Renal cortex interstitium (tissue), 15 donors: ENCODE measurements around the gene CTBP1. TPM values are rescaled to one million over a fixed set of nuclear protein-coding genes. Genes with fewer than 3 reads are reported as not detected.
"Not testable (repeated sequence)": the region's sequence is repeated elsewhere in the genome, so short reads cannot be mapped to it uniquely, and the experiment has no call there.

ENCODE experiments used
- DNase-seq, 11 donors: peaks; one replicate each; pipeline ENCODE4 v3.0.0-alpha.2; 2013; ENCODE audit warnings: low read depth in 9 of 11, low spot score in 4 of 11; ENCODE audit errors: extremely low read depth in 1 of 11
- long read RNA-seq, 16 experiments: transcript quantifications; one replicate each; lab custom pipeline, GENCODE V29; 2026
- polyA plus RNA-seq, 3 donors: library from polyadenylated mRNA; unstranded; fragments of 120-200 nt; gene quantifications; one replicate each; pipeline ENCODE4 v1.2.1, GENCODE V29; 2013; ENCODE audit not compliant: insufficient read length in 3 of 3

Gene CTBP1
- polyA plus RNA-seq: 100 to 1,000 TPM; 113 to 174 (median 150) TPM
- long read RNA-seq, donor 1, transcript CTBP1-203 (10 exons, 2,467 nt): major isoform, 8 of 29 reads
- long read RNA-seq, donor 1, transcript CTBP1-201 (9 exons, 2,297 nt): minor isoform, 6 of 29 reads
- long read RNA-seq, donor 1, partial matches to known transcripts: 0 of 29 reads
- long read RNA-seq, donor 1, other reads (novel, unspliced or antisense): 14 of 29 reads
- long read RNA-seq, donor 2, transcript CTBP1-203 (10 exons, 2,467 nt): major isoform, 12 of 30 reads
- long read RNA-seq, donor 2, transcript CTBP1-201 (9 exons, 2,297 nt): minor isoform, 7 of 30 reads
- long read RNA-seq, donor 2, partial matches to known transcripts: 10 of 30 reads
- long read RNA-seq, donor 2, other reads (novel, unspliced or antisense): 0 of 30 reads
- long read RNA-seq, donor 3, transcript CTBP1-201 (9 exons, 2,297 nt): minor isoform, 8 of 38 reads
- long read RNA-seq, donor 3, transcript CTBP1-203 (10 exons, 2,467 nt): major isoform, 18 of 38 reads
- long read RNA-seq, donor 3, partial matches to known transcripts: 0 of 38 reads
- long read RNA-seq, donor 3, other reads (novel, unspliced or antisense): 10 of 38 reads
- long read RNA-seq, donor 4, transcript CTBP1-201 (9 exons, 2,297 nt): minor isoform, 7 of 29 reads
- long read RNA-seq, donor 4, transcript CTBP1-203 (10 exons, 2,467 nt): major isoform, 11 of 29 reads
- long read RNA-seq, donor 4, partial matches to known transcripts: 0 of 29 reads
- long read RNA-seq, donor 4, other reads (novel, unspliced or antisense): 6 of 29 reads
- long read RNA-seq, donor 5: 0 reads
- long read RNA-seq, donor 6, transcript CTBP1-201 (9 exons, 2,297 nt): minor isoform, 7 of 33 reads
- long read RNA-seq, donor 6, transcript CTBP1-203 (10 exons, 2,467 nt): major isoform, 13 of 33 reads
- long read RNA-seq, donor 6, partial matches to known transcripts: 0 of 33 reads
- long read RNA-seq, donor 6, other reads (novel, unspliced or antisense): 9 of 33 reads
- long read RNA-seq, donor 7, transcript CTBP1-201 (9 exons, 2,297 nt): minor isoform, 5 of 58 reads
- long read RNA-seq, donor 7, transcript CTBP1-203 (10 exons, 2,467 nt): major isoform, 8 of 58 reads
- long read RNA-seq, donor 7, partial matches to known transcripts: 0 of 58 reads
- long read RNA-seq, donor 7, other reads (novel, unspliced or antisense): 43 of 58 reads
- long read RNA-seq, donor 8: 0 reads
- long read RNA-seq, donor 9, transcript CTBP1-201 (9 exons, 2,297 nt): major isoform, 11 of 32 reads
- long read RNA-seq, donor 9, transcript CTBP1-203 (10 exons, 2,467 nt): major isoform, 11 of 32 reads
- long read RNA-seq, donor 9, partial matches to known transcripts: 0 of 32 reads
- long read RNA-seq, donor 9, other reads (novel, unspliced or antisense): 8 of 32 reads
- long read RNA-seq, donor 10, transcript CTBP1-203 (10 exons, 2,467 nt): major isoform, 16 of 27 reads
- long read RNA-seq, donor 10, partial matches to known transcripts: 0 of 27 reads
- long read RNA-seq, donor 10, other reads (novel, unspliced or antisense): 6 of 27 reads
- long read RNA-seq, donor 11, transcript CTBP1-203 (10 exons, 2,467 nt): major isoform, 16 of 21 reads
- long read RNA-seq, donor 11, partial matches to known transcripts: 0 of 21 reads
- long read RNA-seq, donor 11, other reads (novel, unspliced or antisense): 0 of 21 reads
- long read RNA-seq, donor 12, transcript CTBP1-203 (10 exons, 2,467 nt): major isoform, 11 of 30 reads
- long read RNA-seq, donor 12, partial matches to known transcripts: 17 of 30 reads
- long read RNA-seq, donor 12, other reads (novel, unspliced or antisense): 0 of 30 reads
- long read RNA-seq, donor 13: 0 reads
- long read RNA-seq, donor 14, transcript CTBP1-201 (9 exons, 2,297 nt): minor isoform, 6 of 63 reads
- long read RNA-seq, donor 14, transcript CTBP1-203 (10 exons, 2,467 nt): major isoform, 16 of 63 reads
- long read RNA-seq, donor 14, partial matches to known transcripts: 7 of 63 reads
- long read RNA-seq, donor 14, other reads (novel, unspliced or antisense): 32 of 63 reads
- long read RNA-seq, donor 15, transcript CTBP1-203 (10 exons, 2,467 nt): major isoform, 5 of 12 reads
- long read RNA-seq, donor 15, partial matches to known transcripts: 0 of 12 reads
- long read RNA-seq, donor 15, other reads (novel, unspliced or antisense): 5 of 12 reads
- long read RNA-seq, donor 16, transcript CTBP1-201 (9 exons, 2,297 nt): minor isoform, 14 of 85 reads
- long read RNA-seq, donor 16, transcript CTBP1-203 (10 exons, 2,467 nt): major isoform, 35 of 85 reads
- long read RNA-seq, donor 16, partial matches to known transcripts: 0 of 85 reads
- long read RNA-seq, donor 16, other reads (novel, unspliced or antisense): 30 of 85 reads

DNA sequence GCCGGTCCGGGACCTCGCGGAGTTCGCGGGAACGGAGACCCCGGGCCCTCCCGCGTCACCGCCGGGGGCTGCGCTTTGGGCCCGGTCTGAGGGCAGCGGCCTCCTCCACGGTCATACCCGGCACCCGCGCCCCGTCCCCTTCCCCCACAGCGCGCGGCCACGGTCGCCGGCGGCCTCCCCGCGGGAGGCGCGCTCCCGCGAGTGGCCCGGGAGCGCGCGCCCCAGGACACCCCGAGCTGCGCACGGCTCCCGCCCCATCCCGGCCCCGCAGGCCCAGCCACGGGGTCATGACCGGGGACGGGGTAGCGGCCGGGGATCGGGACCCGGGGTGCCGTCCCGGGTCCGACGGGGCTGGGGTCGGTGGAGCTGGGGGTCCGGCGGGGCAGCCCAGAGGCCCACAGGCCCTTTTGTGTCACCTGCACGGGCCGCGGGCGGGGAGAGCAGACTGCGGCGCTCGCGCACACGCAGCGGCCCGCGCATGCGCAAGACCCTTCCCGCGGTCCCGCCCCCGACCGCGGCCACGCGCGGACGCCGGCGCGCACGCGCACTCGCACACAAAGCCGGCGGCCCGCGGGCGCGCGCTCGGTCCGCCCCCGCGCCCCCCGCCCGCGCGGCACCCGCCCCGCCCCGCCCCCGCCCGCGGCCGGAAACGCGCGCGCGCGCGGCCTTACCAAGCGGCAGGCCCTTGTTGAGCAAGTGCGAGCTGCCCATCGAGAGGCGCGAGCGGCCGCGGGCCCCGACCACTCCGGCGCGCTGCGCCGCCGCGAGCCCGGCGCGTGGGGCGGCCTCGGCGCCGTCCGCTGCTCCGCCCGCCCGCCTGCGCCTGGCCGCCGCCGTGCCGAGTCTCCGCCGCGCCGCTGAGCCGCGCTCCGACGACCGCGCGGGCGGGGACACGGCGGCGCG, at the start of gene CTBP1:
CTBP1 (minus strand) TSS at position 886 of the 903 bp plus-strand sequence. CDS start 7,799 bp downstream, outside the sequence.
- peak in 8 of 11 donors; percentile 71 to 85 (median 80) for DNase-seq

DNA sequence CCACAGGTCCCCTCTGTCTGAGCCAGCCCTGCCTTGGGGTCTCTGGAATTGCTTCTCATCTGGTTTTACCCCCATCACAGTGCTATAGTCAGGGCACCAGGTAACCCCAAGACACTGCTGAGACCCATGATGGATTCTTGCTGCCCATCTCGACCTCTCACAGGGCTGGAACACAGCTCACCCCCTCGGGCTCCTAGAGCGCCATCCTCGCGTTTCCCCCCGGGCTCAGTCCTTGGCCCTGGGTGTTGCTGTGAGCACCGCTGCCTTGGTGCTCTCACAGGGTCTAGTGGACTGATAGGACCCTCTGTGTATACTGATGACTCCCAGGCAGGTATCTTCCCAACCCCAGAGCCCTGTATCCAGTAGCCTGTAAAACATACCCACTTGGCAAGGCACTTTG, 49.5 kb upstream of the CTBP1 start:
- DNase-seq: no peak

DNA sequence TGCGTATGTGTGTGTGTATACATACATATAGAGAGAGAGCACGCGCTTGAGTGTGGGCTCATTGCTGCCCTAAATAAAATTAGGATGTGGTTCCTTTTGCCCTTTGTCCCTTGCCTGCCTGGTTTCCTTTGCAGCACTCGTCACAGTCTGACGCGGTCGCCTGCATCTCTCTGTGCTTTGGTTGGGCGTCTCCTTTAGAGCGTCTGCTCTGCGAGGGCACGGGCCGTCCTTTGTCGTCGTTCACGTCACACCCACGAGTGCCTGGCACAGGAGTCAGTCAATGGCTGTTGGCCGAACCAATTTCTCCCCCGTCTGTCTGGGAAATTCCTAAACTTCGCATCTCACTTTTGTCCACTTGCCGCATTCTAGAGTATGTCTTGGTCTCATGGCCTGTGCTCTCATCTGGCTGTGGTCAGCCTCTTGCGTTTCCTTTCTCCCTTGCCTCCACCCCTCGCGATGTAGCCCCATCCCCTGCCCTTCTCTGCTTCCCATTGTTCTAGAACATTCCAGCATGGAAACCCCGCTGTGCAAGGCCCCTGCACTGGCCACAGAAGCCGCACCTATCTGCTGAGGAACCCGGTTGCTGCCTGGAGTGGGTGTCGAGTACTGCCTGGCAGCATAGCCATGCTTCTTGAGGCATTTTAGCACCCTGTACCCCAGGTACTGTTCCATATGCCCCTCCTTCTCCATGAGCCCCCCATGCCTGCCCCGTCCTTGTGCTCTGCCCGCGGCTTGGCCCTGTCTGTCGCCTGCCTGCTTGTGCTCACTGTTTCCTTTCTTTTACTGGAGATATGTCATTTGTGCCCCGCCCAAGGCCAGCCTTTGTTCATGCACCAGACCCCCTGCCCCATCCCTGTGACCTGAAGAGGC, 48.8 kb upstream of the CTBP1 start:
- DNase-seq: no peak

DNA sequence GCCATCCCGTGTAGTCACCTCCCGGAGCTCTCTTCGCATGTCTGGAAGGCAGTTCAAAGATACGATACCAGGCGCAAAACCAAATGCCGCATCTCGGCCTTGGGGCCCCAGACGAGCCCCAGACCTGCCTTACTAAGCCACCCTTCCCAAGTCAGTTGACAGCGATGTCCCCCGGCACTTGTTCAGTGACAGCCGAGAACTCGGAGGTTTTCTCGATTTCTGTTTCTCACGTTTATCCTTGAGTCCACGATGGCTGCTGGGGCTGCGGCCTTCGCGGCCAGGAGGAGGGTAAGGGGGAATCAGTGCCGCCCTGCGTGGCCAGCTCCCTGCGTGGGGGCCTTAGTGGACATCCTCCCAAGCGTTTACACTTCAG, 48.1 kb upstream of the CTBP1 start:
- no peak for DNase-seq

DNA sequence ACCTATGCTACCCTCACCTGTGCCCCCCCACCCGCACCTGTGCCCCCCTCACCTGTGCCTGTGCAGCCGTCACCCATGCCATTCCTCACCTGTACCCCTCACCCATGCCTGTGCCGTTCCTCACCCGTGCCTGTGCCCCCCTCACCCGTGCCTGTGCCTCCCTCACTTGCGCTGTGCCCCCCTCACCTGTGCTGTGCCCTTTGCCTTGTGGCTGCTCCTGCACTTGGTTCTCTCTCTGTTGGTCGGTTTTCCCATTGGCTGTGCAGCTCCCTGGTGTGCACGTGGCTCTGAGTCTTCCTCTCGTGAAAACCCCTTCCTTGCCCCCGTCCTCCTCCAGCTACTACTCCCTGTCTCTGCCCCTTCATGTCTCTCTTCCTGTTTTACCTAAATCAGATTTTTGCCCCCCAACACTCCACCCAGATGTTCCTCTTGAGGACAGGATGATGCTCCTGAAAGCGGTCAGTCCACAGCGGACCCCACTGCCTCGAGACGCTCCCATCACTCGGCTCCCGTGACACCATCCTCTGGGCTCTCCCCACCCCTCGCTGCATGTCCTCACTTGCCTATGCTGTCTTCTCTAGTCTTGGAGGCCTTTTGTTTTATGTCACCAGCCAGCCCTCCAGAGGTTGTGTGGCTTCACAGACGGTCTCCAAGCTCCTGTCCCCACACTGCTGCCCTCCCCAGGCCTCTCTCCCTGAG, 47.5 kb upstream of the CTBP1 start:
- DNase-seq: no peak

DNA sequence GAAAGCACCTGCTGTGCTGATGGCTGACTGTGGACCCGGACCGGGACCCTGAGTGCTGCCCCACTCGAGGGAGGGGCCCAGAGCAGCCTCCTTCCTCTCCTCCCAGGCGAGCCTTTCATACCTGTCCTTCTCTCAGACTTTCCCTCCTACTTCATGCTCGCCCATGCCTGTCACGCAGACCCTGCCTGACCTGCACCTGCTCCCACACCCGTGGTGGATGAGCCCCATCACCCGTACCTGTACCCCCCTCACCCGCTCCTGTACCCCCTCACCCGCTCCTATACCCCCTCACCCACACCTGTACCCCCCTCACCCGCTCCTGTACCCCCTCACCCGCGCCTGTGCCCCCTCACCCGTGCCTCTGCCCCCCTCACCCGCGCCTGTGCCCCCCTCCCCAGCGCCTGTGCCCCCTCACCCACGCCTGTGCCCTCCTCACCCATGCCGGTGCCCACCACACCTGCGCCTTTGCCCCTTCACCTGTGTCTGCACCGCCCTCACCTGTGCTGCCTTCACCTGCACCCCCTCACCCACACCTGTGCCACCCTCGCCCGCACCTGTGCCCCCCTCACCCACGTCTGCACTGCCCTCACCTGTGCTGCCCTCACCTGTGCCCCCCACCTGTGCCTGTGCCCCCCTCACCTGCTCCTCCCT, 46.6 kb upstream of the CTBP1 start:
- no peak for DNase-seq

DNA sequence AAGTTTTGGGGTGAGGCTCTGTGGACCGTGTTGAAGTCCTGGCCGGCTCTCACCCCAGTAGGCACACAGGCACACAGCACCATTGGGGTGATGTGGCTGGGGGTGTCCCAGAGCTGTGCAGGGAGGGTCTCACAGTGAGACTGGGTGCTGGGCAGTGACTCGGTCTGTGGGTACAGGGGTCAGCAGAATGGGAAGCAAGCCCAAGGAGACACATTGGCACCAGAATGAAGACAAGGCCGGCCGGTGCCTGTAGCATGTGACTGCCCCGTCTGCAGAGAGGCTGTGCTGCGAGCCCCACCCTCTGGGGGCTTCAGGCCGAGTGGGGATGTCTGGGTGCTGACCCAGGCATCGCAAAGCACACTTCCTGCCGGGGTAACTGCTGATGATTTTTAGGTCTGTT, 46.0 kb upstream of the CTBP1 start:
- DNase-seq: no peak

DNA sequence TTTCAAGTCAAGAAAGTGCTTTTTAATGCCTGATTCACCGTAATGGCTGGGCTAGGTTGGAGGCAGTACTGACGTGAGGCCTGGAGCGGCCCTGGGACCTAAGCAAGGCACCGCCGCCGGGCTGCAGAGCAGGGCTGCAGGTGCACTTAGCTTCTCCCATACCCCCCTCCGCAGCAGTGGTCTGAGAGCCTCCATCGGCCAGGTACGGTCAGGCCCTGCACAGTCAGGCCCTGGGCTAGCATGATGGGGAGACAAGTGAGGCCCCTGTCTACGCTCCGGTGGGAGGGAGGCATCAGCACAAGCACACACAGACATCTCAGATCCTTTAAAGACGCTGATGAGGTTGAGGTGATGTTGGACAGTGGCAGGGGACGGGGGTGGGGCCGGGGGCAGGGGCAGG, 45.5 kb upstream of the CTBP1 start:
- DNase-seq: no peak

DNA sequence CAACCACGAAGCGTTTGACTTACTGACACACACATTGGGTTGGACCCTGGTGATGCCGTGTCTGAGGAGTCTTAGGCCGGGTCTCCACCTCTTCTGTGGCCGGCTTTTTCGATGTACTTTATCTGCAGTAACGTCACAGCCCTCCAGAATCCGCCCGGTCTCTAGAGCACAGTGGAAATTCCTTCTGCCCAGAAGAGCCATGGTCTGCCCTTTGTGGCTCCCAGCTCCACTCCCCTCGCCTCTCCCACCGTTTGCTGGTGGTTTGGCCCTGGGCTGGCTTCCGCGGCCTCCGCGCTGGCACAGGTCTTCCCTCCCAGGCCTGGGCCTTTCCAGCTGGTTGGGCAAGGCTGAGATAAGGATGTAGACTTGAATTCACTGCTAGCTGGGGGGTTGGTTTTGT, 45.1 kb upstream of the CTBP1 start:
- DNase-seq: no peak

DNA sequence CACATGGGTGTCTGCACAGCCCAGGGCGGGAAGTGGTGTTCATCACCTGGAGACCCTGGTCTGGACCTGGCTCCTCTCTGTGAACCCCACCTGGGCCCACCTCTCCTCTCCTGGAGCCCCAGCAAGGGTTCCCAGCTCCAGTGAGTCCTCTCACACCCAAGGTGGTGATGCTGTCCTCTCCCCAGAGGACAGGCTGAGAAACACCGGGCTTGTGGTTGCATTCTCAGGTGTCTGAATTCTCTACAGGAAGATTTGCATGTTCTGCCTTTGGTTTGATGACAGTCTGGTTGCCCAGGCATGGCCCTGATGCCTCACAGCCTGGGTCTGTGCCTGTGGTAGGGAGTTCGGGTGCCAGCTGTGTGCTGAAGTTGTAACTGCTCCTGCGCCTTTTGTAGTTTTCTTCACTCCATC, 44.6 kb upstream of the CTBP1 start:
- DNase-seq: no peak

DNA sequence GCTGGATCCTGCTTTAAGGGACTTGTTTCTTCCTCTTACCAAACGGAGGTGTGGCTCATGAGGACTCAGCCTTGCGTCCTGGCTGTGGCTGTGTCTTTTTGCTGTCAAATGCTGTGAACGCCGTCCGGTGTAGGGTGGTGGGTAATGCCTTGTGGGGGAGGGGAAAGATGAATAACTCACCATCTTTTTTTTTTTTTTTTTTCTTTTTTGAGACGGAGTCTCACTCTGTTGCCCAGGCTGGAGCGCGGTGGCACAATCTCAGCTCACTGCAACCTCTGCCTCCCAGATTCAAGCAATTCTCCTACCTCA, 43.7 kb upstream of the CTBP1 start:
- DNase-seq: not testable (repeated sequence)

DNA sequence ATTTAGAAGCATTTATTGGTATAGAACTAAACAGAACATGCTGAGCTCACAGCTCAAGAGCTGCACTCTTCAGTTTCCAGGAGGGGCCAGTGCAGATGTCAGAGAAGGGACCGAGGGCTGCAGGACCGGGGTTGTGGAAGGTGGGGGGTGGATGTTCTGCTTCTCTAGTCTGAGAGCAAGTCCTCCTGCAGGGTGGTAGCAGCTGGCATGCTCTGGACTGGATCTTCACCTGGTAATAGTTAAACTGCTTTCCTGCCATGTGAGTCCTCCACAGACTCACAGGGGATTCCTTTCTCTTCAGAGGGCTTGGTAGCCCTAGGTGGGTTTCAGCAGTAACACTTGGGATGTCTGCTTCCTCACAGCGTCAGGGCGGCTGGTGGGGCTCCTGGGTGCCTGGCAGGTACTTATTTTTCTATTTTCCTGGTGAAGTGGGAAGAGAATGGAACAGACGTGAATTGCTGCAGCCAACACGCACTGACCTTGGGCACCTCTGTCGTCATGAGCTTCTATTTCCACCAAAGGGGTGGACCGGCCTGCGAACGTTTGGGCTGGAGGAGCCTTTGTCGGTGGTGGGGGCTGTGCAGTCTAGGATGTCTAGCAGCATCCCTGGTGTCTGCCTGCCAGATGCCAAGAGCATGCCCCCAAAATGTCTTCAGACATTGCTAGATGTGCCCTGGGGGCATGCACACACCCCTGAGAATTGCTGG, 43.2 kb upstream of the CTBP1 start:
- no peak for DNase-seq

DNA sequence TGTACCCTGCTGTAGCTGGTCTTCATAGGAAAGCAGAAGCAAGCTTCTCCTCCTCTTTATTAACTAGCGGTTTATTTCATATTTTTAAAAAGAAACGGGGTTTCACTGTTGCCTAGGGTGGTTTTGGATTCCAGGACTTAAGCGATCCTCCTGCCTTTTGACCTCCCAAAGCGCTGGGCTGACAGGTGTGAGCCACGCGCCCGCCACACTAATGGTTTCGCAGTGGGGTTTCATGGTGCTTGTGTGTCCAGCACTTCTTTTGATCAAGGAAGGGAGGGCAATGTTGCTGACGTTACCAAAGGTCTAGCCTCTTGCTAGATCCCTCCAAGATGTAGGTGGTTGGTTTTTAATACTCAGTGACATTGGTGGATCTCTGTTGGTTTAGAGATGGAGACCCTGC, 42.2 kb upstream of the CTBP1 start:
- DNase-seq: no peak
